Measurements from ENCODE around the gene MFRP.

Gene MFRP

DNA sequence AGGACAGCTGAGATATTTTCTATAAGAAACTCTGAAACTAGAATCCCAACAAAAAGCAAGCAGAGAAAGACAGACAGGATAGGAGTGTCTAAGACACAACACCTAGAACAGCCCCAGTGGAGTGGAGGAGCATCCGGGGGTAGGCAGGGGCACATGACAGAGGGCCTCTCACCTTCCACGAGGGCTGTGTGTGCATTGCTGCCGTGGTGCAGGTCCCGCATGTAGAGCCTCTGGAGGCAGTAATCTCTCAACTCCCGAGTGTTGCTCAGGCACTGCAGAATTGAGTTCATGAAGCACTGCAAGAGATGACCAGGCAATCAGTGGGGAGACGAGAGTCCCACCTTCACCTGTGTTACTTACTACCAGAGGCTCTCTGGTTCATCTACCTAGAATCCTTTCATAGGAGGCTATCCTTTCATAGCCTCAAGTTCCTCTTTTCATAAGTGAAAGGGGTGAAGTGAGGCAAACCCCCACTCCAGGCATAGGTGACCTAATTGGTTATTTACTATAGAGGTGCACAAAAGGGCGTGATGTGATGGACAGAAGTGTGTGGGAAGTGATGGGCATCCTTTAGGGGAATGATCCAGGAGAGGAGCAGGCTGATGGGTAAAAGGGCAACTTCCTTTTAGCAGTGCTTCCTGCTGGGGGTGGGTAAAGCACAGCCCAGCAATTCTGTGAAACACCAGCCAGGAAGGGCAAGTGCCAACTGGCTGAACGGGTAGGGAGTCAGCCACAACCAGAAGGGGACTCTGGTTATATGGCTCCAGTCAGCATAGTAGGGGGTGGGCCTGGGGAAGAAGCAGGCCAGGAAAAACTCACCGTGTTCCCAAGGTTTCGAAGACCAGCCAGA is 13.1 kb upstream of the MFRP start:
- DNase-seq (ENCODE audit: low read depth in 3 of 3) = no peak

DNA sequence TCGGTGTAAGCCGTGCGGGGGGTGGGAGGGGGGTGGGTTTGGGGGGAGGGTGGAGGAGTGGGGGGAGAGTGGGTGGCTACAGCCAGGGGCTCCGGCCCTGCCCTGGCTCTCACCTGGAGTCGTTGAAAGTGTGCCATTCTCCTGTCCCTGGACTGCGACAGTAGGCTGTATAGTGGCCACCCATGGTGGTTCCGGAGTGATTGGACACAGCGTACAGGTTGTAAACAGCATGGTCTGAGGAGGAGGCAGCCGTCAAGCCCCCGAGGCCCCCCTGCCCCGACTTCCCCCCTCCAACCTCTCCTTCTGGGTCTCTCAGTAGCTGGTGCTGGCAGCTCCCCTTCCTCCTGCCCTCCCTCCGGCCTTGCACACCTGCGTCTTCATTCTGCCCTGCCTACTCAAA is 10.6 kb upstream of the MFRP start:
- DNase-seq (ENCODE audit: low read depth in 3 of 3) = no peak

DNA sequence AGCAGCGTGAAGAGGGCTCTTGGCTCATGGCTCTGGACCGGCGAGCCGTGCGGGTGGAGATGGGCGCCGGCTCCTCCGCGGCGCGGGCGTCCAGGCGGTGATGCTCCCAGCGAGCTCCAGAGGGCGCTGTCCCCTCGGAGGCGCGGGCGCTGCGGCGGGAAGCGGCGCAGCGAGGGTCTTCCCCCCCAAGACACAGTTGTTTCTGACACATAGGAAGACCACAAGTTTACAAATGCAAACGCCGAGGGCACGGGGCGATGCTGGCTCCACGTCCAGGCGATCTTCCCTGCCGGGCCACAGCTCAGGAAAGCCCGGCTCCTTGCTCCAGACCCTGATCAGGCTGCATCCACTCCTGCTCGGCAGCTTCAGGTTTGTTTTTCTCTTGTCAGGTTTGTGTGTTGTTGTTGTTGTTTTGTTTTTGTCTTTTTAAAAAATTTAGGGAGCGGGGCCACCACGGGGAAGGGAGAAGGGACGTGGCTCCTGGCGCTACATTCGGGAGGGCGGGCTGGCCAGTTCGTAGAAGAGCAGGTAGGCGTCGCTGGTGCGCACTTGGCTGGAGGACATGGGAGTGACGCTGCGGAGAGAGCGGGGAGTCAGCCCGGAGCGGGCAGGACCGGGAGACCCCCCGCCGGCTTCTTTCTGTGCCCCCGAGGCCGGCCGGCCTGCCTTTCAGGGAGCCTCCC is 10.0 kb upstream of the MFRP start:
- DNase-seq (ENCODE audit: low read depth in 3 of 3) = peak; percentile 46 to 74 (median 57)

DNA sequence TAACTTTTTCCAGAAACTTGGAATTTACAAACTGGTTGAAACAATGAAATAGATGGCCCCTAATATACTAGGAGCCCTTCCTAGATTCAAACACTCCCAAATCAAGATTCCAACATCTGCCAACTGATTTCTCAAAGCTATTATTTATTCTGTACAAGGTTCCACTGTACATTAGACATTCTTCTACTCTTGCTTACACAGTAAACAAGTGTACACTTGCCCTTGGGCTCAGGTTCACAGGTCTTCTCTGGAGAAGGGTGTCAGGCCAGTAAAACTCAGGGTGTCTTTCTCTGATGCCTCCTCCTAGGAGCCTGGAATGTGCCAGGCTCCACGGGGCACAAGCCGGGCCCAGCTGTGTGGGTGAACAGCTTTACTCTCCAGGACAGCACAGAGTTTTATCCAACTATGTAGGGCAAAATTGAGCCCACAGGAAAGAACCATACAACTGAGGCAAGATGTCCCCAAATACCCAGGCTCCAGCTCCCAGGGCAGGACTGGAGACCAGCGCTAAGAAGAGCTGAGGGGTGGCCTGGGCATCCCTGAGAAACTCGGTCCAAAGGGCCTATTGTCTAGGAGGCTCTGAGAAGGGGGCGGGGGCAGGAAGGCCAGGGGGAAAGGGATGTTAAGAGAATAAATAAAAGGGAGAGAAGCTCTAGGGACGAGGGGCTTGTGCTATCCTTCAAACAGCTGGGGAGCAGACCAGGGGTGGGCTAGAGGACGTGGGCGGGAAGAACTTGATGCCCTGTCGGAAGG is 8.8 kb upstream of the MFRP start:
- no peak for DNase-seq (ENCODE audit: low read depth in 3 of 3)

DNA sequence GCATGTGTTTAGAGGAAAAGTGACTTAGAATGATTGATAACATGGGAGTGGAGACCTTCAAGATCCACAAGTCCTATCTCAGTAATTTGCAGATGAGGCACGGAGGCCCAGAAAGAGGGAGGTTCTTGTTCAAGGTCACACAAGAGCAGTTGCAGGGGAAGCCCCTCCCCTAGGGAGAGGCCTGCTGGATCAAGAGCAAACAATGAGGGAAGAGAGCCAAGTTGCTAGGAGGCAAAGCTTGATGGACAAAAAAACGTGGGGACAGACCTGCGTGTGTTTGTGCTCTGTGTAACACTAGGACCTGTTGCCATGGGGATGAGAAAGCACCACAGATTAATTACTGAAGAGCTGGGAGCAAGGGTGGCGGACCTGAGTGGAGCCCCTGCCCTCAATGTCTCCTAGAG is 6.4 kb upstream of the MFRP start:
- no peak for DNase-seq (ENCODE audit: low read depth in 3 of 3)

DNA sequence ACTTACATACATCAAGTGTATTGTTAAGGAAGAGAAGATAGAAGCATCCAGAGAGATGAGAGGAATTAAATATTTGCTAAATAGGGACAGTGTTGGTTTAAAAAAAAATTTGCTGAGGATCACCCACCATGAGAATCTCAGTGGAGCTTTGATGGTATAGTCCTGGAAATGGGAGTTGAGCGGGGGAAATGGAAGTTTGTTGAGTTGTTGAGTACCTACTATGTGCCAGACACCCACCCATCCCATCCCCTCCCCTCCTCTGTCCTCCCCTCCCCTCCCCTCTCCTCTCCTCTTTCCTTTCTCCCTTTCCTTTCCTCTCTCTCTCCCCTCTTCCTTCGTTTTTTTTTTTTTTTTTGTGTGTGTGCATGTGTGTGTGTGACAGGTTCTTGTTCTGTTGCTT is 4.7 kb upstream of the MFRP start:
- DNase-seq (ENCODE audit: low read depth in 3 of 3) = no peak

DNA sequence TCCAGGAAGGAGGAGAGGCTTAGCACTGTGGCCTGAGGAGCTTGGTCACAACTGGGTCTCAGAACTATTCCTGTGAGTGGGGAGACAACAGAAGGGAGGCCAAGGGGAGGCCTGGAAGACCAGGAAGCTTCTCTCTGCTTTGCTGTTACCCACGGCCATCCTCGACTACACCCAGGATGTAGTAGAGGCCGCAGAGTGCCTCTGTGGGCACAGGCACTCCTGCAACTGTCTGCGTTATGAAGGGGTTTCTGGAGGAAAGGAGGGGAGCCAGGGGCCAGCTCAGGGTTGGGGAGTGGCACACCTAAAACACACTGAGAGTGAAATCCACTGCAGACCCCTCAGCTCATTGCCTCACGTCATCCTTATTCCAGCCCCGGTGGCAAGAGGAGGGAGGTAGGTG is 3.8 kb upstream of the MFRP start:
- no peak for DNase-seq (ENCODE audit: low read depth in 3 of 3)

DNA sequence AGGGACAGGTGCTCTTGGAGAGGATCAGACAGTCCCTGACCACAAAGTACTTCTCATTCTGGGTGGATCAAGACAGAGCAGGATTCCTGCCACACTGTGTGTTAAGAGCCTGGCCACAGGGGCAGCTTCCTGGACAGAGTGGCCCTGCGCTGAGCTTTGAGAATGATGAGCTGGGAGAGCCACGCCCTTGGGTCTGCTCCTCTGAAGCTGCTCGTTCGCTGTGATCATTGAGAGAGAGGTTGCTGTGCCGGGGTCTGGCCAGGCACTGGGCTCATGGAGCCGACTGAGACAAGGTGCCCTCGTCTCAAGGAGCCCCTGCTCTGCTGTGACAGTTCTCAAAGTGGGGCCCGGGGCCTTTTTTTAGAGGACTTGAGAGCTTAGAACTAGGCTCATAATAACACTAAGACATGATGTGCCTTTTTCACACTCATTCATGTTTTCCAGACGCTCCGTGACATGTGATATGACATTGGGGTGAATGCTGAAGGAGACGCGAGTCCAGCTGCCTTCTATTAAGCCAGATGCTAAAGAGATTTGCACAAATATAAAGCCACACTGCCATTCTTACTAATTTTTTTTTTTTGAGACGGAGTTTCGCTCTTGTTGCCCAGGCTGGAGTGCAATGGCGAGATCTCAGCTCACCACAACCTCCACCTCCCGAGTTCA is 1.6 kb upstream of the MFRP start:
- no peak for DNase-seq (ENCODE audit: low read depth in 3 of 3)

DNA sequence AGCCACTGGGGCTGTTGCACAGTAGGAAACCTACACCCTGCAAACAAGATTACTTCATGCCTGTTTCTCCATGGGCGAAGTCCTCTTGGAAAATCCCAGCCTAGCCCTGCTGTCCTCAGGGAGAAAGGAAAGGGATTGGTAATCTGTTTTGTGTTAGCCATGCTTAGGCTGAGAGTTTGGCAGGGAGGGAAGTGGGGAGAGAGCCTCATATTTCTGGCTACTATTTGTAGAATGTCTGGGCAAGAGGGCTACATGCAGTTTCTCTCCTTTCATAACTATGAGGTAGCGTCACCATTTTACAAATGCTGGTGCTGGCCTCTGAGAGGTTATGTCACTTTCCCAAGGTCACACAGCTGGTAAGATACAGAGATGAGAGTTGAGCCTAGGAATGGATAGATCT is 737 bp upstream of the MFRP start:
- DNase-seq (ENCODE audit: low read depth in 3 of 3) = no peak

DNA sequence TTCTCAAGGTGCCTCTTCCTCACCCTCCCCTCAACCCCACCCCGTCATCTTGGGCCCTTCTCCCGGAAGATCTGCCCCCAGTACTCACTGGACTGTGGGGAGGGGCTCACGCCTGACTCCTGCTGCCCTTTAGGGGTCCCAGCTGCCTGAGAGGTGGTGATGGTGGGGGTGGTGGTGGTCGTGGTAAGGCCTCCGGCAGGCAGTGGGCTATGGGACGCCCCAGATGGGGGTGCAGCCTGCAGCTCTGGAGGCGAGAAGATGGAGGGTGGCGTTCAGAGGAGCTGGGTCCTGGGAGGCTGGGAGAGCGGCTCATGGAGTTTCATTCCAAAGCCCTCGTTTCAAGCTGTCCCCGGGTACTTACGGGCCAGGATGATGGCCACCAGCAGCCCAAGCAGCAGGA is 820 bp downstream of the MFRP start:
- no peak for DNase-seq (ENCODE audit: low read depth in 3 of 3)

DNA sequence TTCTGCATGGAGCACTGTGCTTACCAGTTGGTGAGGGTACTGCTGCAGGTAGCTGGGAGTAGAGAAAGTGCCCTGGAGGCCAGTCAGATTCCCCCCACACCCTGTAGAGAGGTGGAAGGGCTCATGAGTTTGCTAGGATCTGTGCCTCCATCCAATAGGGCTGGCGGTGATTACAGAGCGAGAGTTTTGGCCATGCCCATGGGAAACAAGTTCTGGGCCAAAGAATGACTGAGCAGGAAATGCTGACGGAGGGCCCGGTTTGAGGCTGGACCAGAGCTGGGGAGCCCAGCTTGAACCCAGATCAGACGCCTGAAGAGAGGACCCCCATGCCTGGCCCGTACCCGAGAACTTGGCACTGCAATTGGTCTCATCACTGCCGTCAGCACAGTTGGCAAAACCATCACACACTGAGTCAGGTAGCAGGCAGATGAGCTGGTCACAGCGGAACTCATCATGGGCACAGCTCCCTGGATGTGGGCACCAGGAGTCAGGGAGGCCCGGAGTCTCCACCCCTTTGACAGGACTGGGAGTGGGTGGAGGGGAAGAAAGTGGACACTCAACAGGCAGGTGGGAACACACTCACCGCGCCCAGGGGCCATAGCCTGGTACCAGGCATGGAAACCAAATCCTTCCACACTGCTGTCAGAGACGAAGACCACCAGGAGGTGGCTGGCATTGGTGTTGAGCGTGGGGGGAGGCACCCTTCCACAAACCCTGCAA is 2.1 kb downstream of the MFRP start:
- no peak for DNase-seq (ENCODE audit: low read depth in 3 of 3)

DNA sequence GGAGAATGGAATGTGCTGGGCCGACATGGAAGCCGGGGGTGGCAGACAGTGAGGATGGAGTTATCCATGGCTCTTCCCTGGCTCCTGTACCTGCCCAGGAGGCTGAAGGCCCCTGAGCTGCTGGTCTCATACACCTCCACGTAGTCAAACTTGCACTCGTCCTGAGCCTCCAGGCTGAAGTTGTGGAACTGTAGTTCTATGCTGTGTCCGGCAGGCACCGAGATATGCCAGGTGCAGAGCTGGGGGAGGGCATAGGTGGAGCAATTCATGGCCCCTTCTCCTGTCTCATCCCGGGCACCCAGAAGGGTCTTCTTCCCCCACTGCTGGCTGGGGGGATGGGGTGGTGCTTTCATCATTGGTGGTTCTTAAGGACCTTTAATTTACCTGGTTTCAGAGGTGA is 2.8 kb downstream of the MFRP start:
- no peak for DNase-seq (ENCODE audit: low read depth in 3 of 3)

DNA sequence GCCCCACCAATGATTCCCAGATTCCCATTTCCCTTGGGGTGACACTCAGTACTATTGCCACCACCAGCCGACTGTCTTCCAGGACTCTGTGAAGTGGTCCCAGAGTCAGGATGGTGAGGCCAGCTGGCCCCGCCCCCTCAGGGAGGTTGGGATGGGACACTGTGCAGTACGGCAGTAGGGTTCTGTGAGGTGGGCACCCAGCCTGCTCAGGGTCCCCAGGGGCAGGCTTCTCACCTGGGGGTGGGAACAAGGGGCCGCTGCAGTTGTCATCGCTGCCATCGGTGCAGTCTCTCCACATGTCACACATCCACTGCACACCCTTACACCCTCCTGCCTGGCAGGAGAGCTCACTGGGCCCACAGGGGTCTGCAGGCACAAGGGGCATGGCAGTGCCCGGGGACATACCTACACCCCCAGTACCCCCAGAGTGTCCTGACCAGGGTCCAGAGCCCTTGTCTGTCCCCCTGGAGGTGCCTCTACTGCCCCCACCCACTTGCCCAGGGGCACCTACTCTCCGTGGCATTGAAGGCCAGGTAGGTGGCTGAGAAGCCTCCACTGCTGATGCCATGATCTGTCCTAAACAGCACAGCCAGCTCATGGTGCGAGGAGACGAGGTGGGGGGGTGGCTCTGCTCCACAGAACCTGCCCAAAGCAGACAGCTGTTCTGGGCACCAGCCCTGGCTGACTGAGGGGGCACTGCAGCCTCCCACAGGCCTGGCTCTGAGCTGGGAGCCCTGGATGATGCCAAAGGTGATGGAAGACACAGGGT is 4.0 kb downstream of the MFRP start:
- DNase-seq (ENCODE audit: low read depth in 3 of 3) = no peak

DNA sequence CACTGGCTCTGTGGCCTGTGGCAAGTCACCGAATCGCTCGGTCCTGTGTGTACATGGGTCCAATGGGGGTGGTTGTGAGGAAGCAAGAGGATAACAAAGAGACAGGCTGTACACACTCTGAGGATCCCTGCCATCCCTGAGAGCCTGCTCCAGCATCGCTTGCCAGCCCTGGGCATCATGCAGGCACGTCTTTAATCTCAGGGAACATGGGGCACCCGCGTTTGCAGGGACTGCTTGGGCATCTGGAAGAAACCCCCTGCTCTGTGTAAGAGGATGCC is 4.5 kb downstream of the MFRP start:
- DNase-seq (ENCODE audit: low read depth in 3 of 3) = no peak

DNA sequence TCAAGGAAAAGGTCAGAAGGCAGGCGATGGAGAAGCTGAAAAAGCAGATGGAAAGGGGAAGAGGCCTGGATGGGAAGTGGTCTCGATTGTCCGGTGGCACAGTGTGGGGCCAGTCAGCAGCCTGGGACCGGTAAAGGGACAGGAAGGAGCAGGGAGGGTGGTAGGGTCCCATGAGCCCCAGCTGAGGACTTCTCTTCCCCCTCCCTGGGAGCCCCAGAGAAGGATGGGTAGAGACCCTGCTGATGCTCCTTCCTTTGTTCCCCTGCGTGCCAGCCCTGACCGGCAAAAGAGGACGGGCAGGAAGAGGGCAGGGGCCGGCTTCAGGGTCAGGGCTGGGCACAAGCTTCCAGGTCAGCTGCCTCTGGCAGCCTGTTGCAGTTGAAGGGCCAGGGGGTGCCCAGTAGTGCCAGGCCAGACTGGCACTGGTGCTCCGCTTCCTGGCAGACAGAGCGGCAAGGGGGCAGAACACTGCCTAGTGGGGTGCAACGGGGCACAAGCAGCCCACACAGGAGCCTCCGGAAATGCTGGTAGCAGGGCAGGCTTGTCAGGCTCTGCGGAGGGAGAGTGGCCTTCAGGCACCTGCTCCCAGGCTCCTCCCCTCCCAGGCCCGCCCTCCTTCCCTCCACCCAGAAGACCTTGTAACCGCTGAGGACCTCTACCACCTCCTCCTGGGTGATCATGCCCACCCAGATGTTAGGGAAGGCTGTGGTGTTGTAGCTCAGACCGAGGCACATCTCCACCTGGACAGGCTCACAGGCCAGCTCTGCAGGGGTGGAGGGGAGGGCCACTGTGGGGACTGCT is 5.1 kb downstream of the MFRP start:
- DNase-seq (ENCODE audit: low read depth in 3 of 3) = no peak

DNA sequence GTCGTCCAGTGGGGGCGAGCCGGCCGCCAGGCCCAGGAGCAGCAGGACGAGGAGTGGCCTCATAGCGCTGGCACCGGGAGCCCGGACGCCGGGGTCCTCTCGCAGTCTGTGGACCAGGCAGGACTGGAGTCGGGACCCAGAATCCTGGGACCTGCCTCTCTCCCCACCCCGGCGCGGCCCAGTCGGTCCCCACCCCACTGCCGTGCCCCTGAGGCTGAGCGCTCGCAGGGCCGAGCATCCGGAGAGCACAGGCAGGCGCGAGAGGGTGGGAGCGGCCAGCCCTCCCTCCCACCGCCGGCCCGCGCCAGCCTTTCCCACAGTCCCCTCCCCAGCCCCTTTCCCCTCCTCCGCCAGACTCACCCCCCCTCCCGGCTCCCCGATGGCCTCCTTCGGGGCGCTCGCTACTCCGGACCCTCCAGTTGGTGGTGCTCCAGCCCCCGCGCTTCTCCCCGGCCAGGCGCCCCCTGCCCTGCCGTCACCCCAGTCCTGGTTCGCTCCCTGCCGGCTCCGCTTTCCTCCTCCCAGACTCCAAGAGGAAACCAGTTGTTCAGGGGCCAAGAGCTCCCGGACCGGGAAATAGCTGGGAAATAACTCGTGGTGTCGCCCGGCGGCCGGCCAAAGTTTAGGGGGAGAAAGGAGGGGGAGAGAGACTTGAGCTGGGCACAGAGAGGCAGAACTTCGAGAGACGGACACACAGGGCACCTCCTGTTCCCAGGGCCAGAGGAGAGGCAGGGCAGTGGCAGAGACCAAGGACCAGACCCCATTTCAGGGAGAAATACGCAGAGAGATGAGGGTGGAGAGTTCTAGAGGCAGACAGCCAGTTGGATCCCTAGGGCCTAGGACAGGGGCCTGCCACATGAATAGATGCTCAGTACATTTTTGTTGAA is 5.9 kb downstream of the MFRP start, which contains the start of gene C1QTNF5:
Gene C1QTNF5, minus strand, starts transcription at position 549 of the 887 bp plus-strand sequence. Its CDS starts 486 bp downstream, at position 63.
- no peak for DNase-seq (ENCODE audit: low read depth in 3 of 3)

DNA sequence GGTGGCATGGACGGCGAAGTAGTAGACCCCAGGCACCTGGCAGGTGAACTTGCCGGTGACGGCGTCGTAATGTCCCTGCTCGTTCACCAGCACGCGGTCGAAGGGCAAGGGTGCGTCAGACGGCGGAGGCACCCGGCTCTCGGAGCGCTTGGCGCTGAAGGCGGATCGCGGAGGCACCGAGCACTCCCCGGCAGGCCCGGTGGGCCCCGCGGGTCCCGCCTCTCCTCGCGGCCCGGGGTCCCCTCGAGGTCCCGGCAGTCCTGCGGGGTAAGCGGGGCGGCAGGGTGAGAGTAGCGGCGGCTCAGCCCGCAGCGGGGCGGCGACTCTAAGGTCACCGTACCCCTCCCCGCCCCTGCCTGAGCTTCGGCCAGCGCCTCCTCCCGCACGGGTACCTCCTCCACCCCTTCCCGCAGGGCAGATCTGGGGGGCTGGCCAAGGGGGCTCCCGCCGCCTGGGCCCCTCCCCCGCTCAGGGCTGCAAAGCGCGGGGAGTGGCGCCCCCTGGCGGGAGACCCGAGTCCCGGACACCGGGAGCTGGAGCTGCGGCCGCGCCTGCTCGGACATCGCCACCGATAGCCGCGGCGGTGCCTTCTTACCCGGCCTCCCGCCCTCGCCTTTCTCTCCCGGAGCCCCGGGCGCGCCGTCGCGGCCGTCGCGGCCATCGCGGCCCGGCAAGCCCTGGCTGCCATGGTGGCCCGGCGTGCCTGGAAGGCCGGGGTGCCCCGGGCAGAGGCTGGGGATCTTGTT is 6.7 kb downstream of the MFRP start:
- no peak for DNase-seq (ENCODE audit: low read depth in 3 of 3)

DNA sequence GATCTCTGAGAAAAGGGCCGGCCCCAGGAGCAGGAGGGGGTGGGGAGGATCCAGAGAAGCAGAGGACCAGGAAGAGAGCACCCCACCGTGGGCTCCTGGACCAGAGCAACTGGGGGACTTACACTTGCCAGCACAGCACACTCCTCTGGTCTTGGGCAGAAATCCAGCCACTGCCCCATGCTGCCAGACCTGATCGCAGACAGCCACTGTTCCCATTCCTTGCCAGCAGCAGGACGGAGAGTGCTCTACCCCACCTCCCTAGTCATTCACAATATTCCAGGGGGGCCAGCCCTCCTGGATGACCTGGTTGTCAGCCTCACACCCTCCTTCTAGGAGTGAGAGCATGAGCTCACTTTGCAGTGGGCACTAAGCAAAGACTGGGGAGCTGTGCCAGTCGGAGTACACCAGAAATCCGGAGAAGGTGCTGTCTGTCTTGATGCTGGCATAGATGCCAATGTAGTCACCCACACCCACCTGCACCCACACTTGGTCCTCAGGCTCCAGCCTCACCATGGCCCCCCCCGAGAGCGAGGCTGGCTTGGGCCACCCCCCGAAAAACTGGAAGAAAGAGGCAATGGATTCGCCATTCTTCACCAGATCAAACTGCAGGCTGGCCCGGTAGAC is 7.4 kb downstream of the MFRP start:
- no peak for DNase-seq (ENCODE audit: low read depth in 3 of 3)
